ENCODE results near the gene PARP14. TPM values are rescaled to one million over a fixed set of nuclear protein-coding genes. Genes with fewer than 3 reads are reported as not detected.
"Not testable (repeated sequence)": the region's sequence is repeated elsewhere in the genome, so short reads cannot be mapped to it uniquely, and the experiment has no call there.

The PARP14 gene
- total RNA-seq, 1 donor from 2014 or later, result 14.1 TPM

DNA sequence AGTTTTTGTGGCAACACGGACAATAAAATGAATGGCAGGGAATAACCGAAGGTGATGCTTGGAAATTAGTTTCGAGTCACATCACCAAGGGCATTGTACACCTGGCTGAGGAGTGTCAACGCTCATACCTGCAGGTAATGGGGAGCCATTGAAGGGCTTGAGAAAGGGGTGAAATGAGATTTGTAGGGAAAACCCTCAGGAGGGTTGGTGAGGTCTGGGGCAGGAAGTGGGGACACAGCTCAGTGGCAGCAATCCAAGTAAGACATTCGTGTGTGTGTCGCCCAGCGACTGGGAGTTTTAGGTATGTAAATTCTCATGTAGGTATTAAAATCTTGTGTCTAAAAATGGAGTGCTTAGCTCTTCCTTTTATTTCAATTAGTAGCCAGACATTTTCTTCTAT, 14.3 kb downstream of the PARP14 start:
- no peaks in the 10 kb centered on the region for H3K4me1 Mint-ChIP-seq (ENCODE audit: low read depth)
- H3K36me3 Mint-ChIP-seq (ENCODE audit: low read depth), result peaks cover 20% of the 10 kb centered on the region
- DNase-seq (ENCODE audit: low spot score), result no peak
- H3K9me3 Mint-ChIP-seq (ENCODE audit: low read depth), result no peaks in the 10 kb centered on the region
- H3K27ac Mint-ChIP-seq (ENCODE audit: unreplicated experiment), result no peak overlapping the region
- H3K4me3 Mint-ChIP-seq (ENCODE audit: unreplicated experiment), result no peak overlapping the region
- H3K27me3 Mint-ChIP-seq (ENCODE audit: low read depth), result no peaks in the 10 kb centered on the region
- no peak for TF ChIP-seq CTCF (IDR thresholded peaks at IDR 0.05)

DNA sequence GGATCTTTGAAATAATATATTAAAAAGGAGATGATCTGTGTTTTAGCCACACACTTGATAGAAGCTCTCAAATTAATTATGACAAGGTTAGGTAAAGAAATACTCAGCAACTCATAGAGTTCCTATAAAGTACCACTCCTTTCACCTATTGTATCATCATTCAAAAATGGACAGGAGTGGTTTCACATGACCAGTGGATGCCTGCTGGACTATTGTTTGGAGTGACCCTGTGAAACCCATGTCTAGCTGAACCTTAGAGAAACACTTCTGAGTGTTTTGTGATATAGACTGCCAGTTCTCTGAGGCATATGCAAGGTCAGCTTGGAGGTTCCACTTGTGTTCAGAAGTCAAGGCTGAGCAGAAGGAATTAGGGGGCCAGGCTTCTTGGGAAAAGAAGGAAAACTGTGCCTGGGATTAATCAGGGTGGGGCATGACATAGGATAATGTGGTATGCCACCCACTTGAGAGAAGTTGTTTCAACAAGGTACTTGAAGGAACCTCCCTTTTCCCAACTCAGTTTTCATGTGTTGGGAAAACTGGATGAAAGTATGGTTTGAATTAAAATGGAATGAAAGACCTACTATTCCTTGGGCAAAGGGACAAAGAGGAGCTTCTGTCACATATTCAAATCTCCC, 15.4 kb downstream of the PARP14 start:
- H3K27me3 Mint-ChIP-seq (ENCODE audit: low read depth), result no peaks in the 10 kb centered on the region
- TF ChIP-seq CTCF (IDR thresholded peaks at IDR 0.05), result no peak
- no peak for DNase-seq (ENCODE audit: low spot score)
- H3K4me1 Mint-ChIP-seq (ENCODE audit: low read depth), result no peaks in the 10 kb centered on the region
- H3K4me3 Mint-ChIP-seq (ENCODE audit: unreplicated experiment), result no peak overlapping the region
- no peak overlapping the region for H3K27ac Mint-ChIP-seq (ENCODE audit: unreplicated experiment)
- peaks cover 25% of the 10 kb centered on the region for H3K36me3 Mint-ChIP-seq (ENCODE audit: low read depth)
- no peaks in the 10 kb centered on the region for H3K9me3 Mint-ChIP-seq (ENCODE audit: low read depth)

- Mint-ChIP-seq H3K9me3 (ENCODE audit: low read depth) (no peaks in the 10 kb centered on the region), H3K4me1 (ENCODE audit: low read depth) (no peaks in the 10 kb centered on the region), H3K36me3 (ENCODE audit: low read depth) (peaks cover 27% of the 10 kb centered on the region), H3K4me3 (ENCODE audit: unreplicated experiment) (no peak overlapping the region), H3K27me3 (ENCODE audit: low read depth) (no peaks in the 10 kb centered on the region), H3K27ac (ENCODE audit: unreplicated experiment) (no peak overlapping the region)
- no peak for TF ChIP-seq CTCF (IDR thresholded peaks at IDR 0.05)
- DNase-seq (ENCODE audit: low spot score), result no peak
These were observed 17.4 kb downstream of the PARP14 start for GRCh38 chr3:122697952-122698620.

DNA sequence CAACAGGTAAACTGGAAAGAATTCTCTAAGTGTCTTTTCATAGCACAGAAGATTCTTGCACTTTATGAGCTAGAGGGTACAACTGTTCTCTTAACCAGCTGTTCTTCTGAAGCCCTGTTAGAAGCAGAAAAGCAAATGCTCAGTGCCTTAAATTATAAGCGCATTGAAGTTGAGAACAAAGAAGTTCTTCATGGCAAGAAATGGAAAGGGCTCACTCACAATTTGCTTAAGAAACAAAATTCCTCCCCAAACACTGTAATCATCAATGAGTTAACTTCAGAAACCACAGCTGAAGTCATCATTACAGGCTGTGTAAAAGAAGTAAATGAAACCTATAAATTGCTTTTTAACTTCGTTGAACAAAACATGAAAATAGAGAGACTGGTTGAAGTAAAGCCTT, 19.6 kb downstream of the PARP14 start:
- H3K4me1 Mint-ChIP-seq (ENCODE audit: low read depth), result no peaks in the 10 kb centered on the region
- no peak overlapping the region for H3K27ac Mint-ChIP-seq (ENCODE audit: unreplicated experiment)
- no peak for TF ChIP-seq CTCF (IDR thresholded peaks at IDR 0.05)
- H3K27me3 Mint-ChIP-seq (ENCODE audit: low read depth), result no peaks in the 10 kb centered on the region
- DNase-seq (ENCODE audit: low spot score), result no peak
- H3K36me3 Mint-ChIP-seq (ENCODE audit: low read depth), result peaks cover 27% of the 10 kb centered on the region
- no peak overlapping the region for H3K4me3 Mint-ChIP-seq (ENCODE audit: unreplicated experiment)
- H3K9me3 Mint-ChIP-seq (ENCODE audit: low read depth), result no peaks in the 10 kb centered on the region

DNA sequence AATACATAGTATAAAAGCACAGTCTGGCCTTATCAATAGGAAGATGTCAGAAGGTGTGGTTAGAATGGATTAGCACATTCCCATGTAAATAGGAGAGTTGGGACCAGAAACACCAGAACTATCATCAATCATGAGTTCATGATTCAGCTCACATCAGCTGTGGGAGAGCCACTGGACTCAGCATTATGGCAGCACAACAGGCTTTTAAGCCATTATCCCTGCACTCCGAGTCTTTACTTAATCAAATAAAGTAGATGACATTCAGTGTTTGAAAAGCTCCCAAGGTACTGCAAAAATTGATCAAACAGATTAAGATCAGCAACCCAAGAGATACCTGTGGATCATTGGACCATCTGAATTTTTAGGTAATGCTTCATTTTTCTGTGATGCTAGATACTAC, 24.7 kb downstream of the PARP14 start:
- no peak for TF ChIP-seq CTCF (IDR thresholded peaks at IDR 0.05)
- Mint-ChIP-seq H3K27me3 (ENCODE audit: low read depth) (no peaks in the 10 kb centered on the region), H3K36me3 (ENCODE audit: low read depth) (peaks cover 22% of the 10 kb centered on the region), H3K9me3 (ENCODE audit: low read depth) (peaks cover 1% of the 10 kb centered on the region), H3K4me1 (ENCODE audit: low read depth) (peaks cover 3% of the 10 kb centered on the region), H3K27ac (ENCODE audit: unreplicated experiment) (no peak overlapping the region), H3K4me3 (ENCODE audit: unreplicated experiment) (no peak overlapping the region)
- DNase-seq (ENCODE audit: low spot score), result no peak

GRCh38 chr3:122710616-122711251, 30.1 kb downstream of the PARP14 start:
- H3K4me3 Mint-ChIP-seq (ENCODE audit: unreplicated experiment); H3K4me1 Mint-ChIP-seq (ENCODE audit: low read depth): not testable (repeated sequence)
- peaks cover 35% of the 10 kb centered on the region for H3K36me3 Mint-ChIP-seq (ENCODE audit: low read depth)

More at GRCh38 chr3:122710616-122711251, 30.1 kb downstream of the PARP14 start:
- not testable (repeated sequence) for DNase-seq (ENCODE audit: low spot score); H3K9me3 Mint-ChIP-seq (ENCODE audit: low read depth); H3K27me3 Mint-ChIP-seq (ENCODE audit: low read depth); H3K27ac Mint-ChIP-seq (ENCODE audit: unreplicated experiment)

Data from chondrocyte (in vitro differentiated cells).